HG03469 (cell line): ENCODE measurements around the gene ALAD.

ENCODE experiments used
- ATAC-seq: cut with Tn5 transposase; IDR thresholded peaks from one replicate; pipeline ENCODE4 v1.9.1; 2021; ENCODE audit warnings: mild to moderate bottlenecking, moderate library complexity, moderate number of reproducible peaks; ENCODE audit not compliant: unreplicated experiment

ALAD gene

GRCh38 chr9:113350107-113350661 lies 50.9 kb downstream of the ALAD start:
- no peak for ATAC-seq

GRCh38 chr9:113349445-113350094 lies 51.5 kb downstream of the ALAD start, which contains the start of gene BSPRY:
Gene BSPRY (plus strand): TSS chr9:113349541. CDS start chr9:113349580, 39 bp downstream.
- ATAC-seq, result no peak

DNA sequence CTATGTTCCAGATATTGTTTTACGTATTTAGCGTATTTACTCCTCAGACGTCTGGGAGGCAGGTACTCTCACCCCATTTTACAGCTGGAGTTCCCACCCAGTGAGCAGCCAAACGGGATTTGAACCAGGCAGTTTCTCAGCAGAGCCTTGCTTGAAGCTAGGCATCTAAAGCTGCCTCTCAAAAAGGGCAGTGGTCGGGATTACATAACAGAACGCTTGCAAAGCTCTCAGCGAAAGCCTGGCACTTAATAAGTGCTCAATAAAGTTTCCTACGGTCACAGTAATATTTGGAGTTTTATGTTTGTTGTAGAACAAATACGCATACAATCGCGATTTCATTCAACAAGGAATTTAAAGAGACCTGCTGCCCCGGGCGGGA lies 52.0 kb downstream of the ALAD start:
- ATAC-seq, result no peak

- no peak for ATAC-seq
Observed at GRCh38 chr9:113348437-113348836, 52.6 kb downstream of the ALAD start.

DNA sequence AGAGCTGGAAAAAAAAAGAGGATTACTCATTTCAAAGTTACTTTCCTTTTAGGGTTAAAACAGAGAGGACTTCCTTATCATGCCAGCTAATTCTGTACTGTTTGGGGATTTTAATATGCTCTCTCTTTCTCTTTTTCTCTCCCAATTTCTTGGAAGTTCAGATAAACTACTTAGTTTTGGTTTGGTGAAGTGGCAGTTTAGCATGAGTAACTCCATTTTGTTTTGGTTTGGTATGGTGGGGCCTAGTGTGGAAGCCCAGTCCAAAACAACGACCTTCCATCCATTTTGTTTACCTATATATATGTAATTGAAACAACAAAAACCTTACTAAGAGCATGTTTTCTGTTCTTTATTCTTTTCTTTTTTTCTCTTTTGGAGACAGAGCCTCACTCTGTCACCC lies 55.4 kb downstream of the ALAD start:
- no peak for ATAC-seq

DNA sequence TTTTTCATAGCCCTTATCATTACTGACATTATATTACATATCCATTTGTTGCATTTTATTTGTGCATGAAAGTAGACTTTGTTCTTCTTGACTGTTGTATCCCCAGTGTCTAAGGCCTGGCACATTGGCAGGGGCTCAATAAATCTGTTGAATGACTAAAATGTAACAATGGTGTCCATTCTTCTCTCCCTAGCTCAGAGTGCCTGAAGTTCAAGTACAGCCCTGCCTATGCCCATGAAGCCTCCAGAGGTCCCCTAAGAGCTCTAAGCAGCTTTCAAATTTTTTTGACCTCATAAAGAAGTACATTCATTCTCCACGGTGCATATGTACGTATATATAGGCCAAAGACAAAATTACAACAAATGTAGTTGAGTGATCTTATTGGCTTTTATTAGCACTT lies 55.9 kb downstream of the ALAD start:
- ATAC-seq, result no peak

DNA sequence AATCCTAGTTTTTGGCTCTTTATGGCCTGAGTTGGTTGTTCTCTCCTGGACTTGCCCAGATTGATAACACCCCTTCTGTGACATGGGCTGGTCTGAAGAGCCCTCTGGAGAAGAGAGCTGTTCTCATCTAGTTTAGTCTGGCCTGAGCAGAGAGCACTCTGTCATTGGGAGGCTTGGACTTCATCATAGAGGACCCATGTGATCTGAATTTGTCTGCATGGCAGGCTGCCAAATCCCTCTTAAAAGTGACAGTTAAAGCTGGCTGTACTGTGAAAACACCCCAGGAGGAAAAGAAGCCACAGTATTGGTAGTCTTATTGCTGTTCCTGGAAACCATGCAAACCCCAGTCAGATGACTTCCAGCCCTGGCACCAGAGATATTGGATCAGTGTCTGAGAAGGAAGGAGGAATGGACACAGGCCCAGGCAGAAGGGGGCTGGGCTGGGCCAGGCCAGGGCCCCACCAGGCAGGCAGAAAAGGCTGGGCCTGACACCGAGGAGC lies 57.3 kb downstream of the ALAD start:
- ATAC-seq, result no peak

GRCh38 chr9:113341712-113342410 lies 59.2 kb downstream of the ALAD start:
- ATAC-seq, result no peak

DNA sequence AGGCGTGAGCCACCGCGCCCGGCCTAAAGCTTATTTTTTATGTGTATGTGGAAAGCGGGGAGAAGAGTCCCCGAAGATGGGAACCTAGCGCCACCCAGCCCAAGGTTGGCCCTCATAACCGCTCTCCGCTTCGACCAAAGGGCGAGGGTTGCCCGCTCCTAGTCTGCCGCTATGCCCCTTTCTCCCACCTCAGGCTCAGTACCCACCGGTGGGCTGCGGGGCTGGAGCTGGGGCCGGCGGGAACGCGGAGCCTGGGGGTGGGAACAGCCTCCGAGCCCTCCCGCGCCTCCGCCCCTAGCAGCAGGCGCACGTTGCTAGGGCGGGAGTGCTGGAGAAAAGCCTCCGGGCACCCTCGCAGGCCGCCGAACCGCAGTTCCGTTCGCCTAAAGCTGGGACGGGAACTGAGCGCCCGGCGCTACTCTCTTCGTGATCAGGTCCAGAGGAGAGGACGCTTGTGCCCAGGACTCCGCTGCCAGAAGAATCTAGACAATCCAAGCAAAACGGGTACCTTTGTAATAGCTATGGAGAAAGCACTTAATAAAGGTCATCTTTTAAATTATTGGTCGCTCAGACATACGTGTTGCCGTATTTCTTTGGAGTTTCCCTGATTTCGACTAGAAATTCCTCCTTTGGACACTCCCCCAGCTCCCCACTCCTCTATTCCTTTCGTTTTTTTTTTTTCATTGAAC lies 60.9 kb downstream of the ALAD start, which contains the start of gene WDR31:
WDR31 (minus strand) TSS at position 265 of the 689 bp plus-strand sequence. CDS start 8,253 bp downstream, outside the sequence.
- peak; percentile 89 for ATAC-seq

- ATAC-seq, result no peak
Observed at GRCh38 chr9:113337714-113338113, 63.4 kb downstream of the ALAD start.
